ENCODE measurements around the gene TOX4. TPM values are rescaled to one million over a fixed set of nuclear protein-coding genes. Genes with fewer than 3 reads are reported as not detected.

The TOX4 gene
- total and polyA plus RNA-seq, 9 of the 15 experiments (the other 6 are each of a cell fraction or from before 2014, with no cell fraction given): 9.9 to 76.5 (median 41.0) TPM

GRCh38 chr14:21510735-21511657 is 34.0 kb downstream of the TOX4 start, which contains the start of gene METTL3 (continued):
- TF ChIP-seq CEBPB (tag; IDR thresholded peaks at IDR 0.05) (no peak), CBFA2T2 (conservative IDR thresholded peaks at IDR 0.05) (no peak), ZNF75A (CRISPR knock-in tag; IDR thresholded peaks at IDR 0.05) (no peak), GTF2A2 (tag; IDR thresholded peaks at IDR 0.05) (no peak), THRA (IDR thresholded peaks at IDR 0.05) (no peak), ZSCAN32 (CRISPR knock-in tag; IDR thresholded peaks at IDR 0.05) (no peak), MAFF (IDR thresholded peaks at IDR 0.05; ENCODE audit: low read length) (no peak), ZNF165 (CRISPR knock-in tag; IDR thresholded peaks at IDR 0.05; ENCODE audit: borderline replicate concordance) (no peak), CCAR2 (IDR thresholded peaks at IDR 0.05; ENCODE audit: low read depth, low read length) (no peak), SRF (CRISPR knock-in tag; IDR thresholded peaks at IDR 0.05) (no peak), ZBTB26 (CRISPR knock-in tag; IDR thresholded peaks at IDR 0.05) (no peak), TARDBP (IDR thresholded peaks at IDR 0.05) (no peak), MAFG (tag; conservative IDR thresholded peaks at IDR 0.05) (no peak), ZEB2 (IDR thresholded peaks at IDR 0.05) (no peak), POLR2AphosphoS2 (IDR thresholded peaks at IDR 0.05; ENCODE audit: low read length) (no peak), HEY1 (CRISPR knock-in tag; IDR thresholded peaks at IDR 0.05; ENCODE audit: borderline replicate concordance) (no peak), FOSL1 (tag; conservative IDR thresholded peaks at IDR 0.05) (0 out of 2 replicates have a peak, but pooled peaks have one; percentile 27), ZNF785 (CRISPR knock-in tag; IDR thresholded peaks at IDR 0.05) (no peak), NR1H2 (CRISPR knock-in tag; IDR thresholded peaks at IDR 0.05) (no peak), ZSCAN29 (IDR thresholded peaks at IDR 0.05) (no peak), SLC30A9 (CRISPR knock-in tag; IDR thresholded peaks at IDR 0.05) (no peak), NELFE (IDR thresholded peaks at IDR 0.05; ENCODE audit: insufficient read depth, insufficient read length) (no peak), RBFOX2 (IDR thresholded peaks at IDR 0.05; ENCODE audit: low read depth, low read length) (peak; percentile 91), MEF2A (IDR thresholded peaks at IDR 0.05; ENCODE audit: control insufficient read depth, low read depth, low read length) (no peak), ZNF717 (CRISPR knock-in tag; IDR thresholded peaks at IDR 0.05) (no peak), POLR2A (conservative IDR thresholded peaks at IDR 0.05) (peak; percentile 91), BRCA1 (IDR thresholded peaks at IDR 0.05) (no peak), BRCA1 (CRISPR knock-in tag; IDR thresholded peaks at IDR 0.05) (no peak), NR2C1 (IDR thresholded peaks at IDR 0.05) (peak; percentile 97), NR2C1 (tag; IDR thresholded peaks at IDR 0.05) (peak; percentile 98), ELF2 (CRISPR knock-in tag; IDR thresholded peaks at IDR 0.05) (no peak)
